GM23248 (cell line): Measurements from ENCODE around the gene INAFM2. TPM values are rescaled to one million over a fixed set of nuclear protein-coding genes. Genes with fewer than 3 reads are reported as not detected.

Experiments used
- DNase-seq: peaks from one replicate; pipeline ENCODE4 v3.0.0-alpha.2; 2015
- H2AFZ ChIP-seq: fragments of 200-600 bp; sonication (generic); 2 replicates; pipeline ENCODE4 v1.6.1; 2016; ENCODE audit warnings: antibody characterized with exemption
- H3F3A ChIP-seq: fragments of 200-600 bp; sonication (generic); 2 replicates; pipeline ENCODE4 v1.6.1; 2016; ENCODE audit warnings: mild to moderate bottlenecking, antibody characterized with exemption, mixed run types; ENCODE audit not compliant: insufficient read depth
- H3K27ac ChIP-seq: fragments of 200-600 bp; sonication (generic); 2 replicates; pipeline ENCODE4 v1.5.1; 2016; ENCODE audit warnings: mild to moderate bottlenecking
- H3K27me3 ChIP-seq: fragments of 200-600 bp; sonication (generic); replicated peaks from 2 replicates; pipeline ENCODE4 v1.6.1; 2016; ENCODE audit warnings: mild to moderate bottlenecking; ENCODE audit not compliant: insufficient read depth
- H3K36me3 ChIP-seq: fragments of 200-600 bp; sonication (generic); 2 replicates; pipeline ENCODE4 v1.6.1; 2016; ENCODE audit warnings: low read depth, mild to moderate bottlenecking
- H3K4me1 ChIP-seq: fragments of 200-600 bp; sonication (generic); 2 replicates; pipeline ENCODE4 v1.6.1; 2016; ENCODE audit warnings: mild to moderate bottlenecking; ENCODE audit not compliant: insufficient read depth
- H3K4me2 ChIP-seq: fragments of 200-600 bp; sonication (generic); one replicate; pipeline ENCODE4 v1.6.1; 2016; ENCODE audit warnings: mild to moderate bottlenecking; ENCODE audit not compliant: unreplicated experiment
- H3K4me3 ChIP-seq: fragments of 200-600 bp; sonication (generic); 2 replicates; pipeline ENCODE4 v1.5.1; 2016; ENCODE audit warnings: mild to moderate bottlenecking
- H3K79me2 ChIP-seq: fragments of 200-600 bp; sonication (generic); 2 replicates; pipeline ENCODE4 v1.6.1; 2016; ENCODE audit warnings: mild to moderate bottlenecking; ENCODE audit not compliant: insufficient read depth
- H3K9ac ChIP-seq: fragments of 200-600 bp; sonication (generic); 2 replicates; pipeline ENCODE4 v1.6.1; 2016; ENCODE audit warnings: mild to moderate bottlenecking
- H3K9me2 ChIP-seq: fragments of 200-600 bp; sonication (generic); 2 replicates; pipeline ENCODE4 v1.6.1; 2016; ENCODE audit warnings: mixed run types, mild to moderate bottlenecking, moderate library complexity; ENCODE audit not compliant: insufficient read depth
- H3K9me3 ChIP-seq: fragments of 200-600 bp; sonication (generic); one replicate; pipeline ENCODE4 v1.6.1; 2017; ENCODE audit warnings: low read depth
- H4K20me1 ChIP-seq: fragments of 200-600 bp; sonication (generic); 2 replicates; pipeline ENCODE4 v1.6.0; 2016; ENCODE audit not compliant: insufficient read depth
- EZH2 ChIP-seq: fragments of 200-600 bp; sonication (generic); IDR thresholded peaks from 2 replicates; pipeline ENCODE4 v1.6.1; 2018; ENCODE audit warnings: antibody characterized with exemption, mild to moderate bottlenecking; ENCODE audit not compliant: insufficient read depth, poor library complexity, severe bottlenecking
- EZH2phosphoT487 ChIP-seq: fragments of 200-600 bp; sonication (generic); IDR thresholded peaks from 2 replicates; pipeline ENCODE4 v1.6.1; 2018; ENCODE audit warnings: antibody characterized with exemption, moderate library complexity, mild to moderate bottlenecking, low read depth; ENCODE audit not compliant: insufficient read depth
- WGBS, 2 experiments: methylation state at CpG; one replicate each; pipeline ENCODE4 v1.1.6; 2015 to 2017; ENCODE audit warnings: low lambda C conversion rate in 2 of 2, low coverage in 1 of 2; ENCODE audit errors: missing lambda C conversion rate in 2 of 2; 5-methylcytosine and 5-hydroxymethylcytosine counted together
- in situ Hi-C: fragments of 300-500 bp; cut with MboI; formaldehyde crosslinking; loops from 2 replicates; pipeline ENCODE4 v1.15.0; 2020
- polyA plus RNA-seq: library from polyadenylated mRNA; unstranded; fragments of >200 nt; fragmentation: Nextera tagmentation; extraction: Ambion mirVana; gene quantifications from 2 replicates; pipeline ENCODE4 v1.2.1, GENCODE V29; 2016
- total RNA-seq: library from RNA; depleted of rRNA; stranded (reverse); fragments of >200 nt; shearing (Covaris generic); gene quantifications from 2 replicates; pipeline ENCODE4 v1.2.3, GENCODE V29; 2014

The INAFM2 gene
- total and polyA plus RNA-seq, 2 experiments from 2014 or later = 4.5 to 16.6 TPM

GRCh38 chr15:40366457-40367370 lies 43.2 kb downstream of the INAFM2 start:
- Histone ChIP-seq H3K9me3 (no peaks in the 10 kb centered on the region), H2AFZ (no peak overlapping the region), H3K4me3 (no peak overlapping the region), H3K79me2 (no peaks in the 10 kb centered on the region), H4K20me1 (no peaks in the 10 kb centered on the region), H3K27me3 (no peaks in the 10 kb centered on the region; the same call in 1 of the 2 replicates), H3K36me3 (no peaks in the 10 kb centered on the region), H3K4me2 (no peak overlapping the region), H3F3A (no peaks in the 10 kb centered on the region), H3K9ac (no peak overlapping the region), H3K27ac (no peak overlapping the region), H3K4me1 (no peaks in the 10 kb centered on the region), H3K9me2 (no peaks in the 10 kb centered on the region)
- 83 to 86% methylated on average over 13 to 14 of the region's 14 CpGs for WGBS, 2 experiments
- DNase-seq = no peak
- in situ Hi-C loops = no loop called here
- TF ChIP-seq EZH2 (no peak), EZH2phosphoT487 (no peak)

DNA sequence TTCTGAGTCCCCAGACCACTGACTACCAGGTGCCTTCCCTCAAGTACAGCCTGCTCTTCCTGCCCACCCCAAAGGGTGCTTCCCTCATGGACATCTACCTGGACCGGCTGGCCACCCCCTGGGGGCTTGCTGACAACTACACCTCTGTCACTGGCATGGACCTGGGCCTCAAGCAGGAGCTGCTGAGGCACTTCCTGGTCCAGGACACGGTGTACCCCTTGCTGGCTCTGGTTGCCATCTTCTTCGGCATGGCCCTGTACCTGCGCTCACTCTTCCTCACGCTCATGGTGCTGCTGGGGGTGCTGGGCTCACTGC lies 43.8 kb downstream of the INAFM2 start:
- no peaks in the 10 kb centered on the region for H3K79me2 ChIP-seq
- TF ChIP-seq EZH2 = no peak
- H3F3A ChIP-seq = no peaks in the 10 kb centered on the region
- H3K9me2 ChIP-seq = no peaks in the 10 kb centered on the region
- no peaks in the 10 kb centered on the region for H4K20me1 ChIP-seq
- no peaks in the 10 kb centered on the region for H3K36me3 ChIP-seq
- H3K27ac ChIP-seq = no peak overlapping the region
- no peak overlapping the region for H3K4me3 ChIP-seq
- 68 to 84% methylated on average over 5 of the region's 5 CpGs for WGBS, 2 experiments
- no peaks in the 10 kb centered on the region for H3K27me3 ChIP-seq
- no peak for DNase-seq
- peak overlapping the region; percentile 12 for H3K4me2 ChIP-seq
- no peaks in the 10 kb centered on the region for H3K4me1 ChIP-seq
- no peaks in the 10 kb centered on the region for H3K9me3 ChIP-seq
- in situ Hi-C loops = no loop called here
- H2AFZ ChIP-seq = no peak overlapping the region
- H3K9ac ChIP-seq = no peak overlapping the region

DNA sequence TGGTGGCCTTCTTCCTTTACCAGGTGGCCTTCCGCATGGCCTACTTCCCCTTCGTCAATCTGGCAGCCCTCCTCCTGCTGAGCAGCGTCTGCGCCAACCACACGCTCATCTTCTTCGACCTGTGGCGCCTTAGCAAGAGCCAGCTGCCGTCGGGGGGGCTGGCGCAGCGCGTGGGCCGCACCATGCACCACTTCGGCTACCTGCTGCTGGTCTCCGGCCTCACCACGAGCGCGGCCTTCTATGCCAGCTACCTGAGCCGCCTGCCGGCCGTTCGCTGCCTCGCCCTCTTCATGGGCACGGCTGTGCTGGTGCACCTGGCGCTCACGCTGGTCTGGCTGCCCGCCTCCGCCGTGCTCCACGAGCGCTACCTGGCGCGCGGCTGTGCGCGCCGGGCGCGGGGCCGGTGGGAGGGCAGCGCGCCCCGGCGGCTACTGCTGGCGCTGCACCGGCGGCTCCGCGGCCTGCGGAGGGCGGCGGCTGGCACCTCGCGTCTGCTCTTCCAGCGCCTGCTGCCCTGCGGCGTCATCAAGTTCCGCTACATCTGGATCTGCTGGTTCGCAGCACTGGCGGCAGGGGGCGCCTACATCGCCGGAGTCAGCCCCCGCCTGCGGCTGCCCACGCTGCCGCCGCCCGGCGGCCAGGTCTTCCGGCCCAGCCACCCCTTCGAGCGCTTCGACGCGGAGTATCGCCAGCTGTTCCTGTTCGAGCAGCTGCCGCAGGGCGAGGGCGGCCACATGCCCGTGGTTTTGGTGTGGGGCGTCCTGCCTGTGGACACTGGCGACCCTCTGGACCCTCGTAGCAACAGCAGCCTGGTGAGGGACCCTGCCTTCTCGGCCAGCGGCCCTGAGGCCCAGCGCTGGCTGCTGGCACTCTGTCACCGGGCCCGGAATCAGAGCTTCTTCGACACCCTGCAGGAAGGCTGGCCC lies 44.5 kb downstream of the INAFM2 start:
- WGBS, 2 experiments = 16 to 23% methylated on average over 52 to 71 of the region's 91 CpGs
- Histone ChIP-seq H3K4me3 (peak overlapping the region; percentile 53; the same call in 1 of the 2 replicates), H3K27me3 (no peaks in the 10 kb centered on the region), H3K9me2 (no peaks in the 10 kb centered on the region), H3K9ac (peak overlapping the region; percentile 16; the same call in 1 of the 2 replicates), H3K27ac (no peak overlapping the region), H3F3A (no peaks in the 10 kb centered on the region), H3K9me3 (no peaks in the 10 kb centered on the region), H3K79me2 (no peaks in the 10 kb centered on the region), H2AFZ (peak overlapping the region; percentile 85), H3K36me3 (no peaks in the 10 kb centered on the region), H3K4me1 (no peaks in the 10 kb centered on the region), H4K20me1 (no peaks in the 10 kb centered on the region), H3K4me2 (peak overlapping the region; percentile 12)
- TF ChIP-seq EZH2 = no peak
- no peak for TF ChIP-seq EZH2phosphoT487
- DNase-seq = peak; percentile 96
- in situ Hi-C loops = no loop called here

DNA sequence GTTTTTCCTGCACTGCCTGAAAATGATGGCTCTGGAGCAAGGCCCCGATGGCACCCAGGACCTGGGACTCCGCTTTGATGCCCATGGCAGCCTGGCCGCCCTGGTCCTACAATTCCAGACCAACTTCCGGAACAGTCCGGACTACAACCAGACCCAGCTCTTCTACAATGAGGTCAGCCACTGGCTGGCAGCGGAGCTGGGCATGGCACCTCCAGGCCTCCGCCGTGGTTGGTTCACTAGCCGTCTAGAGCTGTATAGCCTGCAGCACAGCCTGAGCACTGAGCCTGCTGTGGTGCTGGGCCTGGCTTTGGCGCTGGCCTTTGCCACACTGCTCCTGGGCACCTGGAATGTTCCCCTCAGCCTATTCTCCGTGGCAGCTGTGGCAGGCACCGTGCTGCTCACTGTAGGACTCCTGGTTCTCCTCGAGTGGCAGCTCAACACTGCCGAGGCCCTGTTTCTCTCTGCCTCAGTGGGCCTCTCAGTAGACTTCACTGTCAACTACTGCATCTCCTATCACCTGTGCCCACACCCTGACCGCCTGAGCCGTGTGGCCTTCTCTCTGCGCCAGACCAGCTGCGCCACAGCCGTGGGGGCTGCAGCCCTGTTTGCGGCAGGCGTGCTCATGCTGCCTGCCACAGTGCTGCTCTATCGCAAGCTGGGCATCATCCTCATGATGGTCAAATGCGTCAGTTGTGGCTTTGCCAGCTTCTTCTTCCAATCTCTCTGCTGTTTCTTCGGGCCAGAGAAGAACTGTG lies 45.4 kb downstream of the INAFM2 start:
- H3K36me3 ChIP-seq = no peaks in the 10 kb centered on the region
- TF ChIP-seq EZH2 = no peak
- TF ChIP-seq EZH2phosphoT487 = no peak
- no peaks in the 10 kb centered on the region for H3K4me1 ChIP-seq
- H3K9me3 ChIP-seq = no peaks in the 10 kb centered on the region
- H3K27ac ChIP-seq = no peak overlapping the region
- H3K4me2 ChIP-seq = no peak overlapping the region
- DNase-seq = no peak
- H3K79me2 ChIP-seq = no peaks in the 10 kb centered on the region
- H3K9ac ChIP-seq = 0 out of 2 replicates have a peak overlapping the region, but pooled peaks have one; percentile 16
- 95 to 96% methylated on average over 23 to 24 of the region's 24 CpGs for WGBS, 2 experiments
- H3K27me3 ChIP-seq = no peaks in the 10 kb centered on the region
- no peaks in the 10 kb centered on the region for H4K20me1 ChIP-seq
- no peak overlapping the region for H3K4me3 ChIP-seq
- H3F3A ChIP-seq = no peaks in the 10 kb centered on the region
- H3K9me2 ChIP-seq = no peaks in the 10 kb centered on the region
- H2AFZ ChIP-seq = 0 out of 2 replicates have a peak overlapping the region, but pooled peaks have one; percentile 85
- in situ Hi-C loops = no loop called here
